ENCODE data around the gene CREB3L1.
A peak's percentile ranks its signal among the peaks of the same experiment; 100 is the strongest.

The CREB3L1 gene

DNA sequence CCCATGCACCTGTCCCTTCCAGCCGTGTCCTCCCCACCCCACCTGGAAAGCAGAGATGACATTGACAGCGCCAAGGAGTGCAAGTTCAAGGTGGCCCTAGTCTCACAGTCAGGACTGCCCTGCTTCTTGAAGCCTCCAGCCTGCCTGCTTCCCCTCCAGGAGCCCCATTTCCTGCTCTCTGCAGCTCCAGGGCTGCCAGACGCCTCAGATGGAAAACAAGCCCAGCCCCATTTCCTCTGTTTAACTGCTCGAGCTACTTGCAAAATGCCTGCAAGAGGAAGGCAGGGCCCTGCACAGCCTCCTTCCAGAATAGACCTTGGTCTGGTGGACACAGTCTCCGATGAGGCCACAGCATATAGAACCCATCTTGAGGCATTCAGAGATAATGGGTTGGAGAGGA, 64.8 kb downstream of the CREB3L1 start:
- H3K4me1 ChIP-seq (ENCODE audit: control insufficient read depth, low read length) = peaks cover 32% of the 10 kb centered on the region
- peaks cover 7% of the 10 kb centered on the region; the same call in 1 of the 2 replicates for H3F3A ChIP-seq (ENCODE audit: control insufficient read depth, insufficient read depth)

GRCh38 chr11:46343520-46343919, 66.1 kb downstream of the CREB3L1 start:
- no peaks in the 10 kb centered on the region for H3K9me3 ChIP-seq (ENCODE audit: control insufficient read depth, insufficient read depth, low read length)
- peaks cover 10% of the 10 kb centered on the region for H3K79me2 ChIP-seq (ENCODE audit: control insufficient read depth, low read length)
- peaks cover 64% of the 10 kb centered on the region for H3K27me3 ChIP-seq (ENCODE audit: control insufficient read depth, low read length)
- H3K4me3 ChIP-seq (ENCODE audit: low read length) = no peak overlapping the region
- peaks cover 37% of the 10 kb centered on the region for H3K4me1 ChIP-seq (ENCODE audit: control insufficient read depth, low read length)
- no peak overlapping the region for H3K27ac ChIP-seq (ENCODE audit: low read depth, low read length)
- 0 out of 2 replicates have a peak, but pooled peaks cover 5% of the 10 kb centered on the region for H4K20me1 ChIP-seq (ENCODE audit: control insufficient read depth, insufficient read depth, low read depth, low read length)
- no peaks in the 10 kb centered on the region for H3K36me3 ChIP-seq (ENCODE audit: control insufficient read depth, low read length)
- no peak overlapping the region for H3K4me2 ChIP-seq (ENCODE audit: low read length)
- TF ChIP-seq EZH2phosphoT487 (IDR thresholded peaks at IDR 0.05; ENCODE audit: borderline replicate concordance, low read length) = no peak
- TF ChIP-seq CTCF (IDR thresholded peaks at IDR 0.05; ENCODE audit: low read depth, low read length, poor library complexity, severe bottlenecking) = no peak
- peaks cover 7% of the 10 kb centered on the region; the same call in 1 of the 2 replicates for H3F3A ChIP-seq (ENCODE audit: control insufficient read depth, insufficient read depth)
- no peaks in the 10 kb centered on the region for H3K9me2 ChIP-seq (replicated peaks; ENCODE audit: control insufficient read depth, low read length)

More for the DNA sequence above, 64.8 kb downstream of the CREB3L1 start:
- TF ChIP-seq CTCF (IDR thresholded peaks at IDR 0.05; ENCODE audit: low read depth, low read length, poor library complexity, severe bottlenecking) (no peak), EZH2phosphoT487 (IDR thresholded peaks at IDR 0.05; ENCODE audit: borderline replicate concordance, low read length) (no peak)
- Histone ChIP-seq H3K4me2 (ENCODE audit: low read length) (no peak overlapping the region), H3K36me3 (ENCODE audit: control insufficient read depth, low read length) (no peaks in the 10 kb centered on the region), H3K79me2 (ENCODE audit: control insufficient read depth, low read length) (no peaks in the 10 kb centered on the region), H3K4me3 (ENCODE audit: low read length) (no peak overlapping the region), H4K20me1 (ENCODE audit: control insufficient read depth, insufficient read depth, low read depth, low read length) (0 out of 2 replicates have a peak, but pooled peaks cover 3% of the 10 kb centered on the region), H3K27ac (ENCODE audit: low read depth, low read length) (no peak overlapping the region), H3K27me3 (ENCODE audit: control insufficient read depth, low read length) (peaks cover 64% of the 10 kb centered on the region), H3K9me2 (replicated peaks; ENCODE audit: control insufficient read depth, low read length) (no peaks in the 10 kb centered on the region), H3K9me3 (ENCODE audit: control insufficient read depth, insufficient read depth, low read length) (no peaks in the 10 kb centered on the region)

GRCh38 chr11:46345131-46345597, 67.7 kb downstream of the CREB3L1 start:
- TF ChIP-seq EZH2phosphoT487 (IDR thresholded peaks at IDR 0.05; ENCODE audit: borderline replicate concordance, low read length) (no peak), CTCF (IDR thresholded peaks at IDR 0.05; ENCODE audit: low read depth, low read length, poor library complexity, severe bottlenecking) (no peak)
- no peak overlapping the region for H3K27ac ChIP-seq (ENCODE audit: low read depth, low read length)
- no peaks in the 10 kb centered on the region for H3K9me2 ChIP-seq (replicated peaks; ENCODE audit: control insufficient read depth, low read length)
- H3K4me2 ChIP-seq (ENCODE audit: low read length) = peak overlapping the region; percentile 42
- peaks cover 50% of the 10 kb centered on the region for H3K4me1 ChIP-seq (ENCODE audit: control insufficient read depth, low read length)
- H3K4me3 ChIP-seq (ENCODE audit: low read length) = peak overlapping the region; percentile 28; the same call in 1 of the 2 replicates
- no peaks in the 10 kb centered on the region for H3K9me3 ChIP-seq (ENCODE audit: control insufficient read depth, insufficient read depth, low read length)
- no peaks in the 10 kb centered on the region; the same call in 1 of the 2 replicates for H3K36me3 ChIP-seq (ENCODE audit: control insufficient read depth, low read length)
- peaks cover 7% of the 10 kb centered on the region; the same call in 1 of the 2 replicates for H3F3A ChIP-seq (ENCODE audit: control insufficient read depth, insufficient read depth)
- peaks cover 11% of the 10 kb centered on the region; the same call in 1 of the 2 replicates for H4K20me1 ChIP-seq (ENCODE audit: control insufficient read depth, insufficient read depth, low read depth, low read length)
- H3K27me3 ChIP-seq (ENCODE audit: control insufficient read depth, low read length) = peaks cover 53% of the 10 kb centered on the region
- peaks cover 26% of the 10 kb centered on the region for H3K79me2 ChIP-seq (ENCODE audit: control insufficient read depth, low read length)

All from DOHH2 (cell line).